NT2/D1 (cell line): ENCODE results near the gene KRIT1.

ENCODE experiments used
- DNase-seq: peaks from one replicate; pipeline ENCODE4 v3.0.0-alpha.2; 2011; ENCODE audit warnings: low read depth, low spot score
- H3K27me3 ChIP-seq: 2 replicates; pipeline ENCODE4 v1.6.0; 2011; ENCODE audit warnings: mild to moderate bottlenecking; ENCODE audit not compliant: insufficient read length, insufficient read depth
- H3K36me3 ChIP-seq: 2 replicates; pipeline ENCODE4 v1.6.1; 2011; ENCODE audit warnings: mild to moderate bottlenecking, low read length, mixed read lengths; ENCODE audit not compliant: insufficient read depth, insufficient read length
- H3K4me1 ChIP-seq: 2 replicates; pipeline ENCODE4 v1.5.1; 2011; ENCODE audit not compliant: insufficient read depth, insufficient read length
- H3K4me3 ChIP-seq: 2 replicates; pipeline ENCODE4 v1.5.1; 2011; ENCODE audit warnings: low read depth; ENCODE audit not compliant: insufficient read length
- H3K9ac ChIP-seq: 2 replicates; pipeline ENCODE4 v1.6.0; 2011; ENCODE audit warnings: low read depth; ENCODE audit not compliant: insufficient read length
- H3K9me3 ChIP-seq: 2 replicates; pipeline ENCODE4 v1.5.1; 2011; ENCODE audit warnings: mild to moderate bottlenecking, low read length; ENCODE audit not compliant: insufficient read depth
- SUZ12 ChIP-seq: IDR thresholded peaks from 2 replicates; pipeline ENCODE4 v1.6.1; 2011; ENCODE audit not compliant: insufficient read length, insufficient read depth; ENCODE audit errors: extremely low read depth
- YY1 ChIP-seq: IDR thresholded peaks from 2 replicates; pipeline ENCODE4 v1.6.1; 2011; ENCODE audit not compliant: insufficient read length, insufficient read depth
- ZNF274 ChIP-seq: IDR thresholded peaks from 2 replicates; pipeline ENCODE4 v1.6.1; 2011; ENCODE audit warnings: mild to moderate bottlenecking, low read depth, low read length

KRIT1 gene

DNA sequence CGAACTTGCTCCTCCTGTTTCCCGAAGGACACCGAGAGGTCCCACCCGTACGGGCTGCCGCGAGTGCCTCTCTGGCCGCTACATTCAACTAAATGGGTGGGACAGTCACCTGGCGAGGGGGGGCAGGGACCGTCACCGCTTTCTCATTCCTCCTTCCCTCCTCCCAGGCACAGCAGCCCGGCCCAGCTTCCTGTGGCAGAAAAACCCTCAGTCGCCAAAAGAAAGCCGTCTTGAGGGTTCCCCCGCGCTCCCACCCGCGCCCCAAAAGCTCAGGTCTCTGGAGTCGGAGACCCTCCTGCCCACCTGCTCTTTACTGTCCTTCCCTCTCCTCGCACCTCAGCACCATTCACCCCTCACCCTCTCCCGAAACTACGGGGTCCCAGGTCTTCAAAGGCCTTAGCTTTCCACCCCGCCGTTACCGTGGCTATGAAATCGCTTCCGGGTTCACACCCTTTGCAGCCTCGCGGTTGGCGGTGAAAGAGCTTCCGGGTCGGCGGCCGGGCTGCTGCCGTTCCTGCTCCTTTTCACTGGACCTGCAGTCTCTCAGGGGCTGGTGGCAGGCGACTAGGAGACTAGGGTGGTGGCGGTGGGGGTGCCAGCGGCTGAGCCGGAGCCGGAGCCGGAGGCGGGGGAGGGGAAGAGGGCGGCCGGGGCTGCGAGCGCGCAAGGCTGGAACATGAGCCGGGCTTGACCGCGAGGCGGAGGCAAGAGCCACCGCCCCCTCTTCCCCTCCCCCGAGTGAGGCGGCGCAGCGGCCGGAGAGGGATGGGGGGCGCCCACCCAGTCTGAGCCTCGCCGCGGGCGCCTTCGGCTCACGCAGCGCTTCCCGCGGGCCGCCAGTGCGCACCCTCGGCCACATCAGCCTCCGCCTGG, at the start of gene KRIT1, which contains the start of gene ANKIB1:
TSS of gene KRIT1 (minus strand) at position 428 of the 873 bp plus-strand sequence. CDS start 3,779 bp downstream, outside the sequence.
TSS of gene ANKIB1 (plus strand) at position 488 of the 873 bp plus-strand sequence. CDS start 49,005 bp downstream, outside the sequence.
- Histone ChIP-seq H3K9ac (peak within 1 kb of the TSS; percentile 95), H3K4me3 (peak within 1 kb of the TSS; percentile 76), H3K9me3 (no peaks in the 10 kb centered on the region), H3K27me3 (no peaks in the 10 kb centered on the region), H3K36me3 (peaks cover 22% of the 10 kb centered on the region), H3K4me1 (no peaks in the 10 kb centered on the region)
- DNase-seq = peak; percentile 81
- TF ChIP-seq YY1 (no peak), SUZ12 (no peak), ZNF274 (no peak)

DNA sequence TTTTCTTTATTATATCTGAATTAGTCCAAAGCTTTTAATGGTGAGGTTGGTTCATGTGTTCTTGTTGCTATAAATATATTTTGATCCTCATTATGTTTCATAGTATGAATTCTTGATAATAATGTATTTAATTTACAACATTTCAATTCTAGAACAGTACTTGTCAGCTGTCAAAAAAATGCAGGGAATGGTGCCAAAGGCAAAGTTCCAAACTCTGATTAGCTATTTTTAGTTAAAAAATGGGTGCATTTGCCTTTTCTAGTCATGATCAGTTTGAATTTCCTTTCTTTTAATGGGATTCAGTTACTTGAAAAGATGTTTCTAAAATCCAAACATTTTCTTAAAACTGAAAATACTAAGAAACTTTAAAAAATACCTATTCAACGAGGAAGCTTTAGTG, 49.7 kb upstream of the KRIT1 start:
- Histone ChIP-seq H3K9ac (no peak overlapping the region), H3K9me3 (no peaks in the 10 kb centered on the region), H3K36me3 (peaks cover 8% of the 10 kb centered on the region), H3K4me3 (no peak overlapping the region), H3K27me3 (no peaks in the 10 kb centered on the region), H3K4me1 (no peaks in the 10 kb centered on the region)
- no peak for TF ChIP-seq YY1
- no peak for DNase-seq

DNA sequence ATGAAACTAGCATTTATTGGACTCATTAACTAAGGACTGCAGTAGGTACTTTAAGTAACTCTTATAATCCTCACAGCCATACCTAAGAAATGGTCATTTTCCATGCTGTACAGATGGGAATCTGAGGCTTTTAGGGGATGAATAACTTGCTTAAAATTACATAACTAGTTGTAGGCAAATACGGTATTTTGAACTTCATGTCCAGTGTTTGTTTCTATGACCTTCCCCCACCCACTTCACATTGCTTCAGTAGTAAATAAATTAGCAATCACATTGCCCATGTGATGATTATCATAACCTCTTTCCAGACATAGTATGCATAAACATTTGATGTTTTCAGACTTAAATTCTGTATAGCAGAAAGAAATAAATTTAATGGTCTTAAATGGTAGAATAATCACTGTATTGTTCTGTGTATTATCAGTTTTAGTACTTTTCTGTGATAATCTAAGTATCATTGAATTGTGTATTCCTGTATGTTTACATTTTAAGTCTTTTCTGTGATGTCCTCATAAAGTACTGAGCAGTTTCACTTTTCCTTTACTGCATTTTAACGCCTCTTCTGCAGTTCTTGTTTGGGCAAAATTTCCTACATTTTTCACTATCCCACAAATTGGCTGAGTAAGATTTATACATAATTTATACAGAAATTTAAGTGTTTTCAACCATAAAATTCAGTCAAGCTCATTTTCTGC, 48.3 kb upstream of the KRIT1 start:
- Histone ChIP-seq H3K9me3 (no peaks in the 10 kb centered on the region), H3K4me1 (no peaks in the 10 kb centered on the region), H3K27me3 (no peaks in the 10 kb centered on the region), H3K36me3 (peaks cover 8% of the 10 kb centered on the region), H3K9ac (no peak overlapping the region), H3K4me3 (no peak overlapping the region)
- DNase-seq = no peak
- TF ChIP-seq YY1 (no peak), ZNF274 (no peak), SUZ12 (no peak)

DNA sequence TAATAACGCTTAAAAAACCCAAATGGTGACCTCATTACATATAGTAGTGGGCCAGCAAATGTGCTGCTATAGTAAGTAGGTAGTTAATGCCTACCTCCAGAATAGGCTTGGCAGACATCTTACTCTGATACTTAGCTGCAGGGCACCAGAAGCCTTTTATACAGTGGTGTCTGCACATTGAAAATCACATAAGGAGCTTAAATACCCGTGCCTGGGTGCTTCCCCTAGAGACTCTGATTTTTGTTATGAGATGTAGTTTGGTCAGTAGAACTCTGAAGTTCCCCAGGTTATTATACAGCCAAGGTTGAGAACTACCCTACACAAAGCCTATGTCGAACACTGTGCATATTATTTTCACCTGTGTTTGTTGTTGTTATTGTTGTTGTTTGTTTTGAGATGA, 47.3 kb upstream of the KRIT1 start:
- no peaks in the 10 kb centered on the region for H3K9me3 ChIP-seq
- H3K4me1 ChIP-seq = no peaks in the 10 kb centered on the region
- no peak overlapping the region for H3K4me3 ChIP-seq
- no peak for DNase-seq
- H3K9ac ChIP-seq = no peak overlapping the region
- H3K36me3 ChIP-seq = peaks cover 5% of the 10 kb centered on the region
- H3K27me3 ChIP-seq = no peaks in the 10 kb centered on the region
- no peak for TF ChIP-seq YY1
- no peak for TF ChIP-seq SUZ12
- TF ChIP-seq ZNF274 = no peak

DNA sequence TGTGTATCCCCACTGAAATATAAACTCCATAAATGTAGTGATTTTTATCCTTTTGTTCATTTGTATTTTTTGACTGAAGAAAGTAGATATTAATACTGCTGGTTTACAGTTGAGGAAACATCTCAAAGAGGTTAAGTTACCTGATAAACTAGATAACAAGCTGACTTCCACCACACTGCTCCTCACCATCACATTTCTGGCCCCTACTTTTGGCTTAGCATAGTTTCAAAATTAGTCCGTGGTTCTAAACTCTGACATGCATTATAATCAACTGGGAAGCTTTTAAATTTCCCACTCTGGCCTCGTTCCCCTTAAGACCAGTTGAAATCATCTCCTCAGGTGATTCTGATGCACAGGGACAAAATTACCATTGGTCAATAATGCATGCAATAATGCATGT, 43.6 kb upstream of the KRIT1 start:
- no peak for DNase-seq
- Histone ChIP-seq H3K27me3 (no peaks in the 10 kb centered on the region), H3K36me3 (no peaks in the 10 kb centered on the region), H3K9ac (no peak overlapping the region), H3K4me3 (no peak overlapping the region), H3K9me3 (no peaks in the 10 kb centered on the region), H3K4me1 (no peaks in the 10 kb centered on the region)
- TF ChIP-seq ZNF274 (no peak), YY1 (no peak), SUZ12 (no peak)

DNA sequence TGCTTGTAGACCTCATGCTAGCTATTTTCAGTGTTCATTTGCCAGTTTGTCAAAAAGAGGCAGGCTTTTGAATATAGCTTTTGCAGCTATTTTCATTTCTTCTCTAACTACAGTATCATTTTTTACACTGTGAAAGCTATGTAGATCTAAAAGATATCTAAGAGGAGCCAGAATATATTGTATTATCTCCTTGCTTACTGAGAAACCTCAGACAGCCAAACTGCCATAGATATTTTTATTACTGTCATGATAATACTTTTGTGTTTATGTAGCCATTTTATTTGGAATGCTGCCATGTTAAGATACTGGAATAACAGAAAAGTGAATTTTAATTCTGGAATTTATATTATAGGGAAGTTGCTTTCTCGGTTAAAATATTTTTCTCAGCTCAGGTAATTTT, 37.2 kb upstream of the KRIT1 start:
- no peak overlapping the region for H3K4me3 ChIP-seq
- TF ChIP-seq SUZ12 (no peak), ZNF274 (no peak), YY1 (no peak)
- H3K36me3 ChIP-seq = peaks cover 4% of the 10 kb centered on the region
- H3K27me3 ChIP-seq = no peaks in the 10 kb centered on the region
- H3K9me3 ChIP-seq = no peaks in the 10 kb centered on the region
- no peak for DNase-seq
- H3K9ac ChIP-seq = no peak overlapping the region
- H3K4me1 ChIP-seq = peaks cover 7% of the 10 kb centered on the region

DNA sequence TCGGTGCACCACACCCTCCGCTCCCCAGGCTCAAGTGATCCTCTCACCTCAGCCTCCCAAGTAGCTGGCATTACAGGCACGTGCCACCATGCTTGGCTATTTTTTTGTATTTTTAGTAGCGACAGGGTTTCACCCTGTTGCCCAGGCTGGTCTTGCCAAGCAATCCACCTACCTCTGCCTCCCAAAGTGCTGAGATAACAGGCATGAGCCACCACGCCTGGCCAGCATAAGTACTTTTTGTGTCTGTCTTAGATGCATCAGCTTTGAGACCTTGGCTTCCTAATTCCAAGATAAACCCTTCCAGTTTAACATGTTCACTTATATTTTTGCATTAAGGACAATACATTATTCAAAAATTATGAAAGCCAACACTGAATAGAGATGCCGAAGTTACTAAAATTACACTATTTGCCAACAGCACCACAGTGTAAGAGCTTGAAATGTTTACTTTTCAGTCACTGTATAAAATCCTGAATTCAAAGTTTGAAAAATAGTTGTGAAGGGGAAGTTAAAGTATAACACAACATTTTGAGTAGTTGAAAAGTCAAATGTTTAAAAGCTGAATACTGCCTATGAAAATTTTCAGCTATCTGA, 36.6 kb upstream of the KRIT1 start:
- H3K9me3 ChIP-seq = no peaks in the 10 kb centered on the region
- DNase-seq = no peak
- peaks cover 4% of the 10 kb centered on the region for H3K36me3 ChIP-seq
- H3K9ac ChIP-seq = no peak overlapping the region
- peaks cover 7% of the 10 kb centered on the region for H3K4me1 ChIP-seq
- H3K27me3 ChIP-seq = no peaks in the 10 kb centered on the region
- TF ChIP-seq ZNF274 (no peak), SUZ12 (no peak), YY1 (no peak)
- H3K4me3 ChIP-seq = no peak overlapping the region
